ENCODE results near the gene MAN2A1.

DNA sequence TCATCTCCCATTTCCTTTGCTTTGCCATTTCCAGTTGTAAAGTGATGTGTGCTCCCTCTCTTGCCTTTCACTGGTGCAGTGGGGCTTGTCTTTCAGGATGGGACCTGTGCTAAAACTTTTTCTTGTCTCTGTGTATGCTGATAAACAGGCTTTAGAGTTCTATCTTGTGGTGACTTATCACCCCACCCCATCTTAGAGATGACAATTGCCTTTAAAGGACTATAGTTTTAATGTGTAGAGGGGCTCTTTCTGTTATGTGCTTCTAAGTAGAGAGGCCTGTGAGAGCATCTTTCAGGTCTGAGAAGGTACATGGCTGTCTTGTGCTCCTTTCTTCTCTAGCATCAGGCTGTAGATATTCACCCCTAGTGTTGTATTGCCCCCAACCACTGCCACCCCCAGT lies 21.9 kb downstream of the MAN2A1 start:
- TF ChIP-seq, protein P1, sequence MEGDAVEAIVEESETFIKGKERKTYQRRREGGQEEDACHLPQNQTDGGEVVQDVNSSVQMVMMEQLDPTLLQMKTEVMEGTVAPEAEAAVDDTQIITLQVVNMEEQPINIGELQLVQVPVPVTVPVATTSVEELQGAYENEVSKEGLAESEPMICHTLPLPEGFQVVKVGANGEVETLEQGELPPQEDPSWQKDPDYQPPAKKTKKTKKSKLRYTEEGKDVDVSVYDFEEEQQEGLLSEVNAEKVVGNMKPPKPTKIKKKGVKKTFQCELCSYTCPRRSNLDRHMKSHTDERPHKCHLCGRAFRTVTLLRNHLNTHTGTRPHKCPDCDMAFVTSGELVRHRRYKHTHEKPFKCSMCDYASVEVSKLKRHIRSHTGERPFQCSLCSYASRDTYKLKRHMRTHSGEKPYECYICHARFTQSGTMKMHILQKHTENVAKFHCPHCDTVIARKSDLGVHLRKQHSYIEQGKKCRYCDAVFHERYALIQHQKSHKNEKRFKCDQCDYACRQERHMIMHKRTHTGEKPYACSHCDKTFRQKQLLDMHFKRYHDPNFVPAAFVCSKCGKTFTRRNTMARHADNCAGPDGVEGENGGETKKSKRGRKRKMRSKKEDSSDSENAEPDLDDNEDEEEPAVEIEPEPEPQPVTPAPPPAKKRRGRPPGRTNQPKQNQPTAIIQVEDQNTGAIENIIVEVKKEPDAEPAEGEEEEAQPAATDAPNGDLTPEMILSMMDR (IDR thresholded peaks at IDR 0.05): no peak
- no peak for TF ChIP-seq POLR2AphosphoS5 (IDR thresholded peaks at IDR 0.05; ENCODE audit: insufficient read depth in 1 of 2, low read depth in 1 of 2)
